Measurements from ENCODE around the gene SARM1. TPM values are rescaled to one million over a fixed set of nuclear protein-coding genes. Genes with fewer than 3 reads are reported as not detected.

Gene SARM1
- total and polyA plus RNA-seq, 2 of the 13 experiments (the other 11 are each of a cell fraction or from before 2014, with no cell fraction given): 0.73 to 0.86 TPM

- TF ChIP-seq ZNF761 (CRISPR knock-in tag; conservative IDR thresholded peaks at IDR 0.05) (peak; percentile 36; the same call in 1 of the 2 replicates), IRF2 (CRISPR knock-in tag; IDR thresholded peaks at IDR 0.05) (peak; percentile 95), ZNF274 (CRISPR knock-in tag; IDR thresholded peaks at IDR 0.05) (no peak), LCORL (IDR thresholded peaks at IDR 0.05) (no peak), LCORL (CRISPR knock-in tag; IDR thresholded peaks at IDR 0.05) (0 out of 2 replicates have a peak, but pooled peaks have one; percentile 26), ZNF543 (CRISPR knock-in tag; IDR thresholded peaks at IDR 0.05) (peak; percentile 89; the same call in 1 of the 2 replicates), ZNF609 (CRISPR knock-in tag; IDR thresholded peaks at IDR 0.05; ENCODE audit: borderline replicate concordance) (peak; percentile 43), SMARCE1 (IDR thresholded peaks at IDR 0.05; ENCODE audit: borderline replicate concordance) (no peak), ZHX1 (CRISPR knock-in tag; IDR thresholded peaks at IDR 0.05; ENCODE audit: low read depth) (no peak), MXD4 (CRISPR knock-in tag; IDR thresholded peaks at IDR 0.05) (no peak; the same call in 1 of the 2 replicates), ARID5B (CRISPR knock-in tag; IDR thresholded peaks at IDR 0.05) (peak; percentile 51), ZFP36L1 (CRISPR knock-in tag; IDR thresholded peaks at IDR 0.05) (peak; percentile 33; the same call in 1 of the 2 replicates), FOXO1 (CRISPR knock-in tag; IDR thresholded peaks at IDR 0.05) (peak; percentile 79), POLR2A (IDR thresholded peaks at IDR 0.05; ENCODE audit: insufficient read depth in 1 of 2, low read depth in 2 of 2, low read length in 2 of 2) (peak; percentile 42 to 87; a peak in 3 of 4 replicates), ZNF703 (CRISPR knock-in tag; IDR thresholded peaks at IDR 0.05; ENCODE audit: borderline replicate concordance) (no peak), EHMT2 (IDR thresholded peaks at IDR 0.05; ENCODE audit: borderline replicate concordance, low read depth, low read length) (no peak), KLF9 (CRISPR knock-in tag; IDR thresholded peaks at IDR 0.05; ENCODE audit: low read depth) (no peak; the same call in 1 of the 2 replicates), HNRNPLL (IDR thresholded peaks at IDR 0.05; ENCODE audit: low read depth, low read length, poor library complexity, severe bottlenecking) (peak; percentile 76)
Measured at GRCh38 chr17:28335201-28335958, 36.1 kb upstream of the SARM1 start, which contains the start of the genes IFT20 and TNFAIP1 (continued).
